HG02623 (cell line): ENCODE data around the gene TEAD4.

Experiments
- ATAC-seq: cut with Tn5 transposase; IDR thresholded peaks from one replicate; pipeline ENCODE4 v1.9.1; 2021; ENCODE audit warnings: moderate library complexity; ENCODE audit not compliant: unreplicated experiment

The TEAD4 gene

DNA sequence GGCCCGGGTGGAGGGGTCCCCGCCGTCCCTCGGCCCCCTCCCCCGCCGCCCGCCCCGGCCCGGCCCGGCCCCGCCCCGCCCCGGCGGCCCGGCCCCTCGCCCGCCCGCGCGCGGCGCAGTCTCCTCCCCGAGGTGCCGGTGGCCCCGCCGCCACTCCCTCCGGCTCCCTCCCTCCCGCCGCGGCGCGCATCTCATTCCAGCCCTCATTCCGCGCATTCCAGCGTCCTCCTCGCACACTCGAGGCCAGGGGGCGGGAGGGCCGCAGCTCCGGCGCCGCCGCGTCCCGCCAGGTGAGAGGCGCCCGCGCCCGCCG lies at the start of gene TEAD4:
Gene TEAD4 (plus strand): TSS at position 206 of the 313 bp plus-strand sequence.
- no peak for ATAC-seq

- no peak for ATAC-seq
Measured at GRCh38 chr12:2912216-2912575, 47.0 kb upstream of the TEAD4 start.

- ATAC-seq, result no peak
Measured at GRCh38 chr12:2919249-2919648, 39.9 kb upstream of the TEAD4 start.

DNA sequence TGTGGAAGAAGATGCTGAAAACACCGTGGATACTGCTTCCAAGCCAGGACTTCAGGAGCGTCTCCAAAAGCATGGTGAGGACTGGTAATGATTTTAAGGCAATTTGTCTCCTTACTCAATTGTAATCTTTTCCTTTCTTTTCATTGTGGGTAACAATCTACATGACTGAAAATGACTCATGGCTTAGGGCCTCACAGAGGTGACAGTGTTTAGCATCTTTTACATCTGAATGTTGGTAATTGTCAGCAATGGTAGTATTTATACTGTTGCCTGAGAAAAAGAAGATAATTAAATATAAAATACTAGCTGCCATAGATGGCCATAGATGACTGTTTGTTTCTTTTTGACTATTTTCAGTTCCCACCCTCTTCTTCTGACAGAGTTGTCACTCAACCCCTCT lies 36.9 kb upstream of the TEAD4 start:
- no peak for ATAC-seq

DNA sequence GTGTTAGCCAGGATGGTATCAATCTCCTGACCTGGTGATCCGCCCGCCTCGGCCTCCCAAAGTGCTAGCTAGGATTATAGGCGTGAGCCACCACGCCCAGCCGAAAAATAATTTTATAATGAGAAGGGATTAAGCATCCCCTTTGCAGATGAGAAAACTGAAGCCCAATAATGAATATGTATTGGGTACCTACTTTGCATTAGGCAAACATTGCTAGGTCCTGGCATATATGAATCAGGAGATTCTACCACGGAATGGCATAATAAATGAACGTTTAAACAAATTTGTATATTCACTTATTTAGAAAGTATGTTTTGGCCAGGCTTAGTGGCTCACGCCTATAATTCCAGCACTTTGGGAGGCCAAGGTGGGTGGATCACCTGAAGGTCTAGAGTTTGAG lies 36.1 kb upstream of the TEAD4 start:
- no peak for ATAC-seq

- no peak for ATAC-seq
Measured at GRCh38 chr12:2924019-2924418, 35.2 kb upstream of the TEAD4 start.

DNA sequence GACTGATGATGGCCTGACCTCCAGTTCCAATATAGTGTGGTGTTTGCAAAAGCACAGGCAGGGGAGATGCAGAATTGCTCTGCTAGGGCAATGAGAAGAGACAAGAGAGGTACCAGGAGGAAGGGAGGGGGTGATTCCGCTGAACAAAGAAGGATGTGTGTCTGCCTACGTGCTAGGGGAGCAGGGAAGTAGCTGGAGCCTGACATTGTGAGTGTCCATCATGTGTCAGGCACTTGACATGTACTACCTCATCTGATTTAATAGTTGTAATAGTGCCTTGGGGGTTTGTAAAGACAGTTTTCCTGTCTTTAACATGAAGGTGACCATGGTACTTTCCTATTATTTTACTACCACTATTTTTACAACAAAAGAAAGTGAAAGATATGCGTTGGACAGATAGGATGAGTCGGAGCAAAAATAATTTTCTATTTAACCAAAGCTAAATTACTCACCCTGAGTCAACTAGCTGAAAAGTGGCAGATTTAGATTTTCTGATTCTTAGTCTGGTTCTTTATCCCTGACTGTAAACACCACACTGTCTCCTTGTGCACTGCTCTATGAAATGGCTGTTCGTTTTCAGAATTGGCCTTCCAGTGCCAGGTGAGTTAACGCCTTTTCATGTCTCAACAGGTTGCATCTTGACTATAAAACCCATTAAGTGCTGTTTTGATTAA lies 33.7 kb upstream of the TEAD4 start:
- no peak for ATAC-seq

- ATAC-seq, result no peak
Measured at GRCh38 chr12:2930865-2931264, 28.3 kb upstream of the TEAD4 start.

DNA sequence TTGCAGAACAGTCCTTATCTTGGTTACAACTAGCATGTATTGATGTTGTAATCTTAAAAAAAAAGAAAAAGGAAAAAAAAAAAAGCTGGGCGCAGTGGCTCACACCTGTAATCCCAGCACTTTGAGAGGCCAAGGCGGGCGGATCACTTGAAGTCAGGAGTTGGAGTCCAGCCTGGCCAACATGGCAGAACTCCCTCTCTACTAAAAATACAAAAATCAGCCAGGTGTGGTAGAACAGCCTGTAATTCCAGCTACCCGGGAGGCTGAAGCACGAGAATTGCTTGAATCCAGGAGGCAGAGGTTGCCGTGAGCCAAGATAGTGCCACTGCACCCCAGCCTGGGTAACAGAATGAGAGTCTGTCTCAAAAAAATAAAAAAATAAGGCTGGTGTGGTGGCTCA lies 25.6 kb upstream of the TEAD4 start:
- ATAC-seq, result no peak

- no peak for ATAC-seq
Measured at GRCh38 chr12:2934371-2934770, 24.8 kb upstream of the TEAD4 start.

DNA sequence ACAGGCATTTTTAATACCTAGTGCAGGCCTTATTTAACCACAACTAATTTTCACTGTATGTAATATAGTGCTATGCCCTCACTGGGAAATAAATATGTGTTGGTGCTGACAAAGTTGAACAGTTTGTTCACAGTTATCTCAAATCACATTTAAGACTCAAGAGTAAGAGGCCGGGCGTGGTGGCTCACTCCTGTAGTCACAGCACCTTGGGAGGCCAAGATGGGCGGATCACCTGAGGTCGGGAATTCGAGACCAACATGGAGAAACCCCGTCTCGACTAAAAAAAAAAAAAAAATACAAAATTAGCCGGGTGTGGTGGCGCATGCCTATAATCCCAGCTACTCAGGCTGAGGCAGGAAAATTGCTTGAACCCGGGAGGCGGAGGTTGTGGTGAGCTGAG lies 22.9 kb upstream of the TEAD4 start:
- no peak for ATAC-seq

DNA sequence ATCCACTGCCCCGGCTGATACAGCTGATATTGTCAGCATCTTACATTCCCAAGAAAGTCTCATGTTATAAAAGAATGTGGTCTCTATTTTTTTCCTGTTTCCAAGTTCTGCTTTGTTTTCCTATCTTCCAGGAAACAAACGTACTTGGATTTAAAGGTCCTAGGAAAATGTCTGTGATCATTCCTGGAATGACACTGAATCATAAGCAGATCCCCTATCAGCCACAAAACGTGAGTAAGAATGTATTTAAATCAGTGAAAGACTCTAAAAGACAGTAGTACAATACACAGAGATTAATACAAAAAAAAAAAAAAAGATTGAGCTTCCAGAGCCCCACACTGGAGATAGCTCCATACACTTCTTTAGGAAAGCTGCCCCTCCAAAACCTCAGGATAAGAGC lies 21.7 kb upstream of the TEAD4 start:
- no peak for ATAC-seq

- ATAC-seq, result no peak
Measured at GRCh38 chr12:2939191-2939590, 20.0 kb upstream of the TEAD4 start.

GRCh38 chr12:2940564-2940963 lies 18.6 kb upstream of the TEAD4 start:
- ATAC-seq, result no peak

DNA sequence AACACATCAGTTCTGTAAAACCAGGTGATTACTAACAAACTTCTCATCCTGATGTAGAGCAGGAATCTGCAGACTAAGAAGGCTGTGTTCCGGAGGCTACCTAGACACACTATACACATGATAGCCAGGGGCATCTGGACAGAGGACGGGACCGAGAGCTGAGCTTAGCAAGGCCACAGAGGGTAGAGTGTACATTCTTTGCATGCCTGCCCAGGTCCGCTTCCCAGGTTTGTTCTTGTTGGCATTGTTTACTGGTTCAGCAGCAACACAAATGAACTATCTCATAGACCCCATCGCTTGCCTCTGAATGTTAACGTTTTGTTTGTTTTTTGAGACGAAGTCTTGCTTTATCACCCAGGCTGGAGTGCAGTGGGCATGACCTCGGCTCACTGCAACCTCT lies 17.7 kb upstream of the TEAD4 start:
- no peak for ATAC-seq

- no peak for ATAC-seq
Measured at GRCh38 chr12:2944401-2945047, 14.7 kb upstream of the TEAD4 start.

DNA sequence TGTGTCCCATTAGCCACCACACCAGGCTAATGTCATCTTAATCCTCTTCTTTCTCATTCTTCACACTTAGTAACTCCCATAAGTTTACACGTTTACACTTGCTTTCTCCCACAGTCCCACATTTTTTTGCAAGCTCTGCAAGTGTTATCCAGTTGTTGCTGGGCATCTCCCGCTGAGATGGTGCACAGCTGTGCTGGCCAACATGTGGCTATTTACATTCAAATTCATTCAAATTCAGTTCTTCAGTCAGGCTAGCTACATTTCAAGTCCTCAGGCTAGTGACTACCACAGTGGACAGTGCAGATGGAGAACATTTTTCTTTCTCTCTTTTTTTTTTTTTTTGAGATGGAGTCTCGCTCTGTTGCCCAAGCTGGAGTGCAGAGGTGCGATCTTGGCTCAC lies 9.8 kb upstream of the TEAD4 start:
- no peak for ATAC-seq

DNA sequence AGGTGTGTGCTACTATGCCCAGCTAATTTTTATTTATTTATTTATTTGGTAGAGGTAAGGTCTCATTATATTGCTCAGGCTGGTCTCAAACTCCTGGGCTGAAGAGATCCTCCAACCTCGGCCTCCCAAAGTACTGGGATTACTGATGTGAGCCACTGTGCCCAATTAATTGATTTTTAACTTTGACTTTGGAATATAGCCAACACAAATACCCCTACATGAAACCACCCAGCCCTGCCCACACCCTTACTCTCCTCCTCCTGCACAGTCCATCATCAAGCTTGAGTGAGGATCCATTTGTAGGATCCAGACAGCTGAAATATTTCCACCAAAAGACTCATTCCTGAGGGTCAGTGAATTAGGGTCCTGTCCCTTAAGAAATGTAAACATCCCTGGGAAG lies 3.3 kb upstream of the TEAD4 start:
- ATAC-seq, result no peak

- no peak for ATAC-seq
Measured at GRCh38 chr12:2957816-2958431, 1.3 kb upstream of the TEAD4 start.

GRCh38 chr12:2958432-2959191 lies 585 bp upstream of the TEAD4 start:
- no peak for ATAC-seq

GRCh38 chr12:2959505-2960389 lies 550 bp downstream of the TEAD4 start:
- no peak for ATAC-seq
